ENCODE results near the gene ZFYVE26. TPM values are rescaled to one million over a fixed set of nuclear protein-coding genes. Genes with fewer than 3 reads are reported as not detected.

ZFYVE26 gene
- total RNA-seq, 1 donor from 2014 or later = 19.3 TPM

DNA sequence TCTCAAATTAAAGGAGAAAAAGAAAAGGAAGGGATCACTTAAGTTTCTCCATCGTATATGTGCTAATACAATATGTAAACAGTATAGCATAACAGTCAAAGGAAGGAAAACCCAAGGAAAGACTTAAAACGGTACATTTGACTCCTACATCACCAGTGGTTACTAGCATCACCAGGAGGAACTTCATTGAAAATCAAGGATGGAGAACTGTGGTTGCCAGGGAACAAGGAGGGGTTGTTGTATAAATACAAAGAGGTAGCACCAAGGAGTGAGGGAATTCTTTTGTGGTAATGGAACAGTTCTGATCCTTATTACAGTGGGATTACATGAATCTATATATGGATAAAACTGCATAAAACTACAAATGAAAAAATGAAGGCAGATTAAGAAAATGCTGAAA lies 1.6 kb downstream of the ZFYVE26 start:
- no peaks in the 10 kb centered on the region for H3K9me3 ChIP-seq
- intact Hi-C loops (cut with DNase I) = loop anchor here (5.0 to 10.0 kb wide), 3 partner anchors 1330 to 1952 kb away; partner anchors contain the start of genes EXD2 and SRSF5

DNA sequence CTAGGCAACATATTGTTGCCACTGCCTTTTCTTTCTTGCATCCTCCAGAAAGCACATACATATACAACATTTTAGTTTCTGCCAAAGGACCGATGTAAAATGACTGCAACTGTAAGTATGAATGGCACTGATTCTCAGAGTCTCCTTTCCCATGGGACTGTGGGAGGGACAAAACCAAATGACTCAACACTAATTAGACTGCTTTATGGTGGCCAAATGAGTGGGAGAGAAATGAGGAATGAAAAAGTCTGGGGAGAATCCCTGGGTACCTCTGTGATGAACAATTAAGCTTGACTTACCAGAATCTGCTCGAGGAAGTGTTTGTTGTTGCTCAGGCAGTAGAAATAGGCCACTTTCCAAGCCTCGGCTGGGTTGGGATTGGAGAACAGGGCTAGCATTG lies 10.1 kb downstream of the ZFYVE26 start:
- Histone ChIP-seq H3K27me3 (no peaks in the 10 kb centered on the region), H3K4me1 (no peaks in the 10 kb centered on the region), H3K36me3 (peaks cover 71 to 94% of the 10 kb centered on the region in 2 donors), H3K27ac (no peak overlapping the region), H3K4me3 (no peak overlapping the region), H3K9me3 (no peaks in the 10 kb centered on the region)
- intact Hi-C loops (cut with DNase I) = no loop called here
- TF ChIP-seq, protein P1, sequence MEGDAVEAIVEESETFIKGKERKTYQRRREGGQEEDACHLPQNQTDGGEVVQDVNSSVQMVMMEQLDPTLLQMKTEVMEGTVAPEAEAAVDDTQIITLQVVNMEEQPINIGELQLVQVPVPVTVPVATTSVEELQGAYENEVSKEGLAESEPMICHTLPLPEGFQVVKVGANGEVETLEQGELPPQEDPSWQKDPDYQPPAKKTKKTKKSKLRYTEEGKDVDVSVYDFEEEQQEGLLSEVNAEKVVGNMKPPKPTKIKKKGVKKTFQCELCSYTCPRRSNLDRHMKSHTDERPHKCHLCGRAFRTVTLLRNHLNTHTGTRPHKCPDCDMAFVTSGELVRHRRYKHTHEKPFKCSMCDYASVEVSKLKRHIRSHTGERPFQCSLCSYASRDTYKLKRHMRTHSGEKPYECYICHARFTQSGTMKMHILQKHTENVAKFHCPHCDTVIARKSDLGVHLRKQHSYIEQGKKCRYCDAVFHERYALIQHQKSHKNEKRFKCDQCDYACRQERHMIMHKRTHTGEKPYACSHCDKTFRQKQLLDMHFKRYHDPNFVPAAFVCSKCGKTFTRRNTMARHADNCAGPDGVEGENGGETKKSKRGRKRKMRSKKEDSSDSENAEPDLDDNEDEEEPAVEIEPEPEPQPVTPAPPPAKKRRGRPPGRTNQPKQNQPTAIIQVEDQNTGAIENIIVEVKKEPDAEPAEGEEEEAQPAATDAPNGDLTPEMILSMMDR (IDR thresholded peaks at IDR 0.05) = no peak
- DNase-seq (ENCODE audit: low spot score in 2 of 2) = no peak

More for the DNA sequence above, 1.6 kb downstream of the ZFYVE26 start:
- peaks cover 0 to 25% of the 10 kb centered on the region in 2 donors for H3K36me3 ChIP-seq
- H3K4me3 ChIP-seq = no peak overlapping the region
- TF ChIP-seq, protein P1 (IDR thresholded peaks at IDR 0.05) = no peak
- no peaks in the 10 kb centered on the region for H3K27me3 ChIP-seq
- no peak overlapping the region for H3K27ac ChIP-seq
- no peak for DNase-seq (ENCODE audit: low spot score in 2 of 2)
- peaks cover 0 to 7% of the 10 kb centered on the region in 2 donors for H3K4me1 ChIP-seq

DNA sequence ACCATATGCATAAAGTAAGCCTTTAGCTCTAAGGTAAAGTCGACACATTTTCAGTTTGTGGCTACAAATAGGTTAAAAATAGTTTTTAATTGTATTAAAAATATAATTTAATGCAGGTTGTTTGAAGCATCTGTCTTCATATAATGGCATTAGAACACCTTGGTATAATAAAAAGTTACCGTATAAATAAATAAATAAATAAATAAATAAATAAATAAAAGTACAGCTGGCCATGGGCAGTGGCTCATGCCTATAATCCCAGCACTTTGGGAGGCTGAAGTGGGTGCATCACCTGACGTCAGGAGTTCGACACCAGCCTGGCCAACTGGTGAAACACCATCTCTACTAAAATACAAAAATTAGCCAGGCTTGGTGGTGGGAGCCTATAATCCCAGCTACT lies 15.6 kb downstream of the ZFYVE26 start:
- no peak for DNase-seq (ENCODE audit: low spot score in 2 of 2)
- Histone ChIP-seq H3K9me3 (no peaks in the 10 kb centered on the region), H3K4me1 (no peaks in the 10 kb centered on the region), H3K36me3 (peaks cover 80 to 95% of the 10 kb centered on the region in 2 donors), H3K27ac (no peak overlapping the region), H3K4me3 (no peak overlapping the region), H3K27me3 (no peaks in the 10 kb centered on the region)
- intact Hi-C loops (cut with DNase I) = no loop called here
- TF ChIP-seq, protein P1 (IDR thresholded peaks at IDR 0.05) = no peak

DNA sequence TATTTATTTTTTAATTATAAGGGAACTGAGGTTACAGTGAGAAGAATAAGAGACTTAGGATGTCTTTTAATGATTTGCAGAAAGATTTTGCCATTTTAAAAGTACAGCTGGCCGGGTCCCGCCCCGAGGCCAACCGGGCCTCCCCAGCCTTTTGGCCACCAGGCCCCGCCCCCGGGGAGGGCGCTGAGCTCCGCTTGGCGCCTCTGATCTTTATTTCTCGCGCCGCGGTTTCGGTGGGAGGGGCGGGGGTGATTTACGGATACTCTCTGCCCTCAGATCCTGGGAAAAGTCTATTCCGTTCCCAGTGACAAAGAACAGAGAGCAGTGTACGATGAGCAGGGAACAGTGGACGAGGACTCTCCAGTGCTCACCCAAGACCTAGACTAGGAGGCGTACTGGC lies 17.7 kb downstream of the ZFYVE26 start:
- no peaks in the 10 kb centered on the region for H3K9me3 ChIP-seq
- no peak for DNase-seq (ENCODE audit: low spot score in 2 of 2)
- no peaks in the 10 kb centered on the region for H3K27me3 ChIP-seq
- intact Hi-C loops (cut with DNase I) = no loop called here
- TF ChIP-seq, protein P1 (IDR thresholded peaks at IDR 0.05) = no peak
- no peak overlapping the region for H3K4me3 ChIP-seq
- peaks cover 73 to 92% of the 10 kb centered on the region in 2 donors for H3K36me3 ChIP-seq
- no peak overlapping the region for H3K27ac ChIP-seq
- no peaks in the 10 kb centered on the region for H3K4me1 ChIP-seq

DNA sequence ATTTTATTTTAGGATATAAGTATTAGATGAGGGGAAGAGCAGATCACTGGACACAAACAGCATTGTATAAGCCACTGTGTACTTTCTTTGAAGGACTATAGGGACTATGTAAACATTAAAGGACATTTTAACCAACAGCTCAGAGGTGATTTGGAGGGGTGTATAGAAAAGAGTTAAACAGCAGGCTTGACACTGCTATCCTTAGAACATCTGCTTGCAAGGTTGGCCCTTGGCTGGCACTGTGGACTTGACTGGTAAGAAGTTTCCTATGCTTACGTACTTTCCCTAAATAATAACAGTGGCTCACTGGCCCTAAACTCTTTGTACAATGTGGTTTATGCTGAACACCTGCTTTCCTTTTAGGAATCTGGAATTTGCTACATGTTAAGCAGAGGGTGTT lies 28.7 kb downstream of the ZFYVE26 start:
- intact Hi-C loops (cut with DNase I) = no loop called here

More for the DNA sequence above, 28.7 kb downstream of the ZFYVE26 start:
- H3K27ac ChIP-seq = no peak overlapping the region
- no peaks in the 10 kb centered on the region for H3K4me1 ChIP-seq
- H3K27me3 ChIP-seq = no peaks in the 10 kb centered on the region
- no peak for DNase-seq (ENCODE audit: low spot score in 2 of 2)
- H3K4me3 ChIP-seq = no peak overlapping the region
- H3K36me3 ChIP-seq = peaks cover 67 to 84% of the 10 kb centered on the region in 2 donors
- TF ChIP-seq, protein P1 (IDR thresholded peaks at IDR 0.05) = no peak
- no peaks in the 10 kb centered on the region for H3K9me3 ChIP-seq
